ENCODE results near the gene LY6G6F. TPM values are rescaled to one million over a fixed set of nuclear protein-coding genes. Genes with fewer than 3 reads are reported as not detected.
"Not testable (repeated sequence)": the region's sequence is repeated elsewhere in the genome, so short reads cannot be mapped to it uniquely, and the experiment has no call there.

LY6G6F gene
- total RNA-seq, 2 experiments from 2014 or later = not detected

- Mint-ChIP-seq H3K9me3 (no peaks in the 10 kb centered on the region), H3K36me3 (ENCODE audit: low read depth) (peaks cover 18% of the 10 kb centered on the region), H3K4me1 (ENCODE audit: low read depth) (peaks cover 23% of the 10 kb centered on the region), H3K27ac (no peak overlapping the region), H3K27me3 (no peaks in the 10 kb centered on the region), H3K4me3 (no peak overlapping the region)
- H3K27ac ChIP-seq (ENCODE audit: low read depth in 1 of 2, low read length in 2 of 2) = no peak overlapping the region
- DNase-seq (no peak), ATAC-seq (ENCODE audit: poor library complexity) (no peak)
- H3K36me3 ChIP-seq (ENCODE audit: insufficient read depth, low read length) = no peaks in the 10 kb centered on the region
- intact Hi-C loops (cut with DNase I, micrococcal nuclease) = loop anchor here in 1 of 2 experiments (2.0 kb wide), 1 partner anchor 25 kb away; no protein-coding TSS in a partner anchor
- ChIA-PET POLR2A (interaction anchor here (0.9 kb wide), 1 partner anchor 101 kb away, joined by 3 read pairs; no protein-coding TSS in a partner anchor), CTCF (interaction anchor here (0.7 kb wide), 1 partner anchor 77 kb away, joined by 4 read pairs; no protein-coding TSS in a partner anchor)
- H3K9me3 ChIP-seq (ENCODE audit: control insufficient read depth in 1 of 2, insufficient read depth in 1 of 2, low read length in 2 of 2) = no peaks in the 10 kb centered on the region
- no peak for TF ChIP-seq CTCF (IDR thresholded peaks at IDR 0.05)
- H3K4me1 ChIP-seq (ENCODE audit: insufficient read depth, low read length) = peaks cover 29% of the 10 kb centered on the region
- no peaks in the 10 kb centered on the region for H3K27me3 ChIP-seq (ENCODE audit: control insufficient read depth in 1 of 2, insufficient read depth in 2 of 2, low read length in 2 of 2)
- no peak overlapping the region for H3K4me3 ChIP-seq (ENCODE audit: low read length)
These were observed 735 bp upstream of the LY6G6F start for GRCh38 chr6:31705931-31706330.

- Histone ChIP-seq H3K9me3 (ENCODE audit: control insufficient read depth in 1 of 2, insufficient read depth in 1 of 2, low read length in 2 of 2) (no peaks in the 10 kb centered on the region), H3K27ac (ENCODE audit: low read depth in 1 of 2, low read length in 2 of 2) (no peak overlapping the region), H3K4me1 (ENCODE audit: insufficient read depth, low read length) (peaks cover 20% of the 10 kb centered on the region), H3K27me3 (ENCODE audit: control insufficient read depth in 1 of 2, insufficient read depth in 2 of 2, low read length in 2 of 2) (no peaks in the 10 kb centered on the region), H3K4me3 (ENCODE audit: low read length) (no peak overlapping the region), H3K36me3 (ENCODE audit: insufficient read depth, low read length) (no peaks in the 10 kb centered on the region)
- Mint-ChIP-seq H3K27me3 (no peaks in the 10 kb centered on the region), H3K36me3 (ENCODE audit: low read depth) (peaks cover 2% of the 10 kb centered on the region), H3K4me1 (ENCODE audit: low read depth) (peaks cover 13% of the 10 kb centered on the region), H3K9me3 (no peaks in the 10 kb centered on the region), H3K27ac (no peak overlapping the region), H3K4me3 (no peak overlapping the region)
- intact Hi-C loops (cut with DNase I, micrococcal nuclease) = no loop called here
- POLR2A ChIA-PET = interaction anchor here (1.8 kb wide), 1 partner anchor 88 kb away, joined by 5 read pairs; no protein-coding TSS in a partner anchor
- DNase-seq (no peak), ATAC-seq (ENCODE audit: poor library complexity) (no peak)
- CTCF ChIA-PET = no interaction called here
- no peak for TF ChIP-seq CTCF (IDR thresholded peaks at IDR 0.05)
These were observed 1.0 kb downstream of the LY6G6F start for GRCh38 chr6:31707701-31708100.

GRCh38 chr6:31708224-31708623 is 1.6 kb downstream of the LY6G6F start:
- Mint-ChIP-seq H3K9me3 (no peaks in the 10 kb centered on the region), H3K27ac (no peak overlapping the region), H3K27me3 (no peaks in the 10 kb centered on the region), H3K4me3 (no peak overlapping the region), H3K4me1 (ENCODE audit: low read depth) (peaks cover 12% of the 10 kb centered on the region), H3K36me3 (ENCODE audit: low read depth) (no peaks in the 10 kb centered on the region)
- intact Hi-C loops (cut with DNase I, micrococcal nuclease) = no loop called here
- H3K4me3 ChIP-seq (ENCODE audit: low read length) = no peak overlapping the region
- no peaks in the 10 kb centered on the region for H3K27me3 ChIP-seq (ENCODE audit: control insufficient read depth in 1 of 2, insufficient read depth in 2 of 2, low read length in 2 of 2)
- H3K36me3 ChIP-seq (ENCODE audit: insufficient read depth, low read length) = no peaks in the 10 kb centered on the region
- H3K9me3 ChIP-seq (ENCODE audit: control insufficient read depth in 1 of 2, insufficient read depth in 1 of 2, low read length in 2 of 2) = no peaks in the 10 kb centered on the region
- no peak overlapping the region for H3K27ac ChIP-seq (ENCODE audit: low read depth in 1 of 2, low read length in 2 of 2)
- POLR2A ChIA-PET = interaction anchor here (1.8 kb wide), 1 partner anchor 88 kb away, joined by 5 read pairs; no protein-coding TSS in a partner anchor
- ATAC-seq (ENCODE audit: poor library complexity) = no peak
- peaks cover 20% of the 10 kb centered on the region for H3K4me1 ChIP-seq (ENCODE audit: insufficient read depth, low read length)
- no peak for TF ChIP-seq CTCF (IDR thresholded peaks at IDR 0.05)
- CTCF ChIA-PET = no interaction called here
- DNase-seq = no peak

GRCh38 chr6:31709157-31709556 is 2.5 kb downstream of the LY6G6F start:
- H3K36me3 Mint-ChIP-seq (ENCODE audit: low read depth); H3K36me3 ChIP-seq (ENCODE audit: insufficient read depth, low read length); H3K27ac Mint-ChIP-seq; CTCF ChIA-PET; H3K27ac ChIP-seq (ENCODE audit: low read depth in 1 of 2, low read length in 2 of 2); DNase-seq; H3K9me3 Mint-ChIP-seq; intact Hi-C loops (cut with DNase I, micrococcal nuclease); H3K27me3 Mint-ChIP-seq; ATAC-seq (ENCODE audit: poor library complexity); H3K9me3 ChIP-seq (ENCODE audit: control insufficient read depth in 1 of 2, insufficient read depth in 1 of 2, low read length in 2 of 2); H3K4me3 ChIP-seq (ENCODE audit: low read length); H3K4me3 Mint-ChIP-seq; H3K27me3 ChIP-seq (ENCODE audit: control insufficient read depth in 1 of 2, insufficient read depth in 2 of 2, low read length in 2 of 2): not testable (repeated sequence)
- POLR2A ChIA-PET = interaction anchor here (0.6 kb wide), 1 partner anchor 112 kb away, joined by 3 read pairs; no protein-coding TSS in a partner anchor
- peaks cover 14% of the 10 kb centered on the region for H3K4me1 ChIP-seq (ENCODE audit: insufficient read depth, low read length)
- H3K4me1 Mint-ChIP-seq (ENCODE audit: low read depth) = peaks cover 14% of the 10 kb centered on the region

Measured in CD4-positive, alpha-beta T cell (primary cell).